HCT116 (cell line): ENCODE measurements around the gene RNF111.

Source experiments
- CTCF ChIP-seq, 3 experiments: fragments of 200-600 bp in 1 of 3; sonication (generic) in 1 of 3; IDR thresholded peaks in 2 of 3; conservative IDR thresholded peaks in 1 of 3; 2 replicates each; pipeline ENCODE4 v1.5.1; 2012 to 2017; ENCODE audit warnings: low read depth in 2 of 3, low read length in 2 of 3, antibody characterized with exemption in 1 of 3, borderline replicate concordance in 1 of 3, control low read depth in 1 of 3, mild to moderate bottlenecking in 1 of 3, mixed read lengths in 1 of 3, mixed run types in 1 of 3, moderate library complexity in 1 of 3; ENCODE audit not compliant: insufficient read depth in 1 of 3
- EGR1 ChIP-seq: IDR thresholded peaks from 2 replicates; pipeline ENCODE4 v1.6.1; 2012; ENCODE audit warnings: low read depth
- ELF1 ChIP-seq: IDR thresholded peaks from 2 replicates; pipeline ENCODE4 v1.6.1; 2012; ENCODE audit warnings: low read depth, borderline replicate concordance
- EZH2phosphoT487 ChIP-seq: fragments of 200-600 bp; IDR thresholded peaks from 2 replicates; pipeline ENCODE4 v1.6.1; 2018; ENCODE audit warnings: antibody characterized with exemption, borderline replicate concordance
- JUND ChIP-seq: IDR thresholded peaks from 2 replicates; pipeline ENCODE4 v1.6.1; 2012
- MAX ChIP-seq: IDR thresholded peaks from 2 replicates; pipeline ENCODE4 v1.6.1; 2012
- POLR2A ChIP-seq: IDR thresholded peaks from 2 replicates; pipeline ENCODE4 v1.7.0; 2011; ENCODE audit warnings: borderline replicate concordance; ENCODE audit not compliant: insufficient read depth, insufficient read length; ENCODE audit errors: extremely low read depth
- REST ChIP-seq: IDR thresholded peaks from 2 replicates; pipeline ENCODE4 v1.6.1; 2012; ENCODE audit warnings: low read depth
- SP1 ChIP-seq: IDR thresholded peaks from 2 replicates; pipeline ENCODE4 v1.6.1; 2012; ENCODE audit warnings: low read depth
- SRF ChIP-seq: IDR thresholded peaks from 2 replicates; pipeline ENCODE4 v1.6.1; 2012; ENCODE audit warnings: low read depth

DNA sequence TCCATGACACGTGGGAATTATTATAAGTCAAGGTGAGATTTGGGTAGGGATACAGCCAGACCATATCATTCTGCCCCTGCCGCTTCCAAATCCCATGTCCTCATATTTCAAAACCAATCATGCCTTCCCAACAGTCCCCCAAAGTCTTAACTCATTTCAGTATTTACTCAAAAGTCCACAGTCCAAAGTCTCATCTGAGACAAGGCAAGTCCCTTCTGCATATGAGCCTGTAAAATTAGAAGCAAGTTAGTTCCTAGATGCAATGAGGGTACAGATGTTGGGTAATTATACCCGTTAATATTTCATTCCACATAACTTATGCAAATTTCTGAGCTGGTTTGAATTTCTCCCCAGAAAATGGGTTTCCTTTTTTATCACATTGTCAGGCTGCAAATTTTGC lies 47.7 kb downstream of the RNF111 start:
- no peak for TF ChIP-seq POLR2A
- no peak for TF ChIP-seq REST
- TF ChIP-seq SP1: no peak
- TF ChIP-seq ELF1: no peak
- no peak for TF ChIP-seq CTCF (IDR thresholded peaks at IDR 0.05 in 2 of 3, conservative IDR thresholded peaks at IDR 0.05 in 1 of 3; ENCODE audit: borderline replicate concordance in 1 of 3, insufficient read depth in 1 of 3, low read depth in 2 of 3, low read length in 2 of 3)
- no peak for TF ChIP-seq MAX
- TF ChIP-seq JUND: no peak
- no peak for TF ChIP-seq EGR1
- TF ChIP-seq SRF: no peak
- TF ChIP-seq EZH2phosphoT487: no peak
